OCI-LY7 (cell line): ENCODE data around the gene PAFAH1B1.

Source experiments
- EZH2phosphoT487 ChIP-seq: fragments of 200-600 bp; sonication (generic); IDR thresholded peaks from 2 replicates; pipeline ENCODE4 v1.6.1; 2018; ENCODE audit warnings: low read depth, borderline replicate concordance, mild to moderate bottlenecking, mixed run types, antibody characterized with exemption, low read length, moderate library complexity, mixed read lengths
- TF ChIP-seq, protein P1 (sequence below): fragments of 200-600 bp; sonication (generic); conservative IDR thresholded peaks from 2 replicates; pipeline ENCODE4 v1.5.1; 2014; ENCODE audit warnings: mild to moderate bottlenecking, antibody characterized with exemption, low read length, moderate library complexity, mixed read lengths

DNA sequence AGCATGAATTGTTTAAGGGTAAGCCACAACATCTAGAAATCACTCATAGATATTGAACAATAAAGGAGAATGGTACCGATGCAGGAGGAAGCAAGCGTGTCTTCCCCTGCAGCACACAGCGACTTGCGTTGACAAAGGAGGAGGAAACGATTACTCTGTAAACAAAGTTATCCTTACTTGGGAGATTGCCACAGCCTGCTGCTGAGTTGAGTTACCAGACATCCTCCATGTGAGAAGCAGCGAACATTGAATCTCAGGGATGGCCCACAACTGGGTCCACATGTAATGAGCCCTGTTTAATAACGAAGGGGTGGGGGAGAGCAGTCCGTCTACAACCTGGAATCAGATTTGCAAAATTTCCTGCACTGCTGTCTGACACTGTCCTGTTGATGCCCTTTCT lies 90.5 kb downstream of the PAFAH1B1 start:
- TF ChIP-seq, protein P1, sequence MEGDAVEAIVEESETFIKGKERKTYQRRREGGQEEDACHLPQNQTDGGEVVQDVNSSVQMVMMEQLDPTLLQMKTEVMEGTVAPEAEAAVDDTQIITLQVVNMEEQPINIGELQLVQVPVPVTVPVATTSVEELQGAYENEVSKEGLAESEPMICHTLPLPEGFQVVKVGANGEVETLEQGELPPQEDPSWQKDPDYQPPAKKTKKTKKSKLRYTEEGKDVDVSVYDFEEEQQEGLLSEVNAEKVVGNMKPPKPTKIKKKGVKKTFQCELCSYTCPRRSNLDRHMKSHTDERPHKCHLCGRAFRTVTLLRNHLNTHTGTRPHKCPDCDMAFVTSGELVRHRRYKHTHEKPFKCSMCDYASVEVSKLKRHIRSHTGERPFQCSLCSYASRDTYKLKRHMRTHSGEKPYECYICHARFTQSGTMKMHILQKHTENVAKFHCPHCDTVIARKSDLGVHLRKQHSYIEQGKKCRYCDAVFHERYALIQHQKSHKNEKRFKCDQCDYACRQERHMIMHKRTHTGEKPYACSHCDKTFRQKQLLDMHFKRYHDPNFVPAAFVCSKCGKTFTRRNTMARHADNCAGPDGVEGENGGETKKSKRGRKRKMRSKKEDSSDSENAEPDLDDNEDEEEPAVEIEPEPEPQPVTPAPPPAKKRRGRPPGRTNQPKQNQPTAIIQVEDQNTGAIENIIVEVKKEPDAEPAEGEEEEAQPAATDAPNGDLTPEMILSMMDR: no peak
- no peak for TF ChIP-seq EZH2phosphoT487
